Natural killer cell (primary cell): ENCODE results near the gene FNDC3B. TPM values are rescaled to one million over a fixed set of nuclear protein-coding genes. Genes with fewer than 3 reads are reported as not detected.

Source experiments
- ATAC-seq, 3 donors: fragments of 150-1000 bp in 2 of 3; fragments of 200-7000 bp in 1 of 3; cut with Tn5 transposase; 1 replicate in 1 of 3; 2 replicates in 2 of 3; pipeline ENCODE4 v1.10.0; 2021; ENCODE audit warnings: mild to moderate bottlenecking in 2 of 3, moderate library complexity in 2 of 3
- DNase-seq, 2 donors: peaks; one replicate each; pipeline versions ENCODE4 v3.0.0 to v3.0.0-alpha.2; 2013 to 2021; ENCODE audit warnings: mixed read lengths in 1 of 2
- H3K27ac ChIP-seq: one replicate; pipeline ENCODE4 v1.5.1; 2013; ENCODE audit warnings: mild to moderate bottlenecking, low read length
- H3K27me3 ChIP-seq: one replicate; pipeline ENCODE4 v1.6.1; 2013; ENCODE audit warnings: low read length; ENCODE audit not compliant: control insufficient read depth, insufficient read depth
- H3K36me3 ChIP-seq: one replicate; pipeline ENCODE4 v1.6.1; 2013; ENCODE audit warnings: low read length; ENCODE audit not compliant: control insufficient read depth, insufficient read depth
- H3K4me1 ChIP-seq: one replicate; pipeline ENCODE4 v1.6.1; 2013; ENCODE audit warnings: low read length; ENCODE audit not compliant: control insufficient read depth, insufficient read depth
- H3K4me3 ChIP-seq: one replicate; pipeline ENCODE4 v1.5.1; 2013; ENCODE audit warnings: low read length
- H3K9me3 ChIP-seq: one replicate; pipeline ENCODE4 v1.6.1; 2013; ENCODE audit warnings: low read length; ENCODE audit not compliant: control insufficient read depth, insufficient read depth
- H3K27ac Mint-ChIP-seq, 2 donors: one replicate each; pipeline ENCODE4 v1.8.0; 2022; ENCODE audit warnings: mild to moderate bottlenecking in 2 of 2, mixed read lengths in 2 of 2, moderate library complexity in 1 of 2
- H3K27me3 Mint-ChIP-seq, 2 donors: one replicate each; pipeline ENCODE4 v1.8.0; 2022; ENCODE audit warnings: low read depth in 2 of 2, mixed read lengths in 2 of 2
- H3K36me3 Mint-ChIP-seq: one replicate; pipeline ENCODE4 v1.8.0; 2022; ENCODE audit warnings: mixed read lengths
- H3K4me1 Mint-ChIP-seq, 2 donors: one replicate each; pipeline ENCODE4 v1.8.0; 2022; ENCODE audit warnings: mixed read lengths in 2 of 2
- H3K4me3 Mint-ChIP-seq: one replicate; pipeline ENCODE4 v1.8.0; 2022; ENCODE audit warnings: mild to moderate bottlenecking, moderate library complexity, mixed read lengths
- H3K9me3 Mint-ChIP-seq, 2 donors: one replicate each; pipeline ENCODE4 v1.8.0; 2022; ENCODE audit warnings: mixed read lengths in 2 of 2
- CTCF ChIP-seq: fragments of 200-600 bp; IDR thresholded peaks from one replicate; pipeline ENCODE4 v1.8.0; 2022; ENCODE audit warnings: antibody characterized with exemption
- WGBS: methylation state at CpG from one replicate; pipeline ENCODE4 v1.1.7; 2013; ENCODE audit warnings: missing lambda C conversion rate; ENCODE audit not compliant: insufficient coverage; 5-methylcytosine and 5-hydroxymethylcytosine counted together
- intact Hi-C: fragments of 100-400 bp; cut with micrococcal nuclease; formaldehyde crosslinking; loops from one replicate; pipeline ENCODE4 v1.14.2; 2022
- total RNA-seq, 4 donors: library from RNA; stranded (reverse); fragments of 120-200 nt in 1 of 4; gene quantifications; one replicate each; pipeline versions ENCODE4 v1.2.3 to v1.2.4, GENCODE V29; 2013 to 2022

Gene FNDC3B
- total RNA-seq, 3 donors from 2014 or later (not counting 1 experiment from before 2014, with no cell fraction given) = 154 to 214 (median 206) TPM

- H3K27me3 Mint-ChIP-seq = no peaks in the 10 kb centered on the region
- no peak overlapping the region for H3K4me3 Mint-ChIP-seq
- 96% methylated on average over 2 of the region's 2 CpGs for WGBS
- no peak for TF ChIP-seq CTCF
- Histone ChIP-seq H3K9me3 (no peaks in the 10 kb centered on the region), H3K4me1 (peaks cover 6% of the 10 kb centered on the region), H3K27me3 (no peaks in the 10 kb centered on the region), H3K27ac (no peak overlapping the region), H3K36me3 (no peaks in the 10 kb centered on the region), H3K4me3 (no peak overlapping the region)
- no peaks in the 10 kb centered on the region for H3K36me3 Mint-ChIP-seq
- H3K27ac Mint-ChIP-seq = peak overlapping the region; percentile 86 to 87
- ATAC-seq = no peak
- H3K9me3 Mint-ChIP-seq = no peaks in the 10 kb centered on the region
- peaks cover 79 to 83% of the 10 kb centered on the region in 2 donors for H3K4me1 Mint-ChIP-seq
- no peak for DNase-seq
- intact Hi-C loops = no loop called here
These were observed 182.2 kb downstream of the FNDC3B start for GRCh38 chr3:172221547-172221946.

- Histone ChIP-seq H3K27ac (no peak overlapping the region), H3K4me1 (peaks cover 6% of the 10 kb centered on the region), H3K9me3 (no peaks in the 10 kb centered on the region), H3K27me3 (no peaks in the 10 kb centered on the region), H3K36me3 (peaks cover 6% of the 10 kb centered on the region), H3K4me3 (no peak overlapping the region)
- ATAC-seq (no peak), DNase-seq (no peak)
- Mint-ChIP-seq H3K36me3 (peaks cover 3% of the 10 kb centered on the region), H3K27ac (peak overlapping the region in 1 of 2 donors; percentile 79), H3K4me3 (peak overlapping the region; percentile 26), H3K4me1 (peaks cover 77 to 78% of the 10 kb centered on the region in 2 donors), H3K27me3 (no peaks in the 10 kb centered on the region), H3K9me3 (no peaks in the 10 kb centered on the region)
- no peak for TF ChIP-seq CTCF
- intact Hi-C loops = no loop called here
- WGBS = 94% methylated on average over 9 of the region's 10 CpGs
These were observed 183.2 kb downstream of the FNDC3B start for GRCh38 chr3:172222478-172223071.

GRCh38 chr3:172223870-172224269 lies 184.5 kb downstream of the FNDC3B start:
- Mint-ChIP-seq H3K4me1 (peaks cover 75 to 78% of the 10 kb centered on the region in 2 donors), H3K4me3 (no peak overlapping the region), H3K36me3 (peaks cover 16% of the 10 kb centered on the region), H3K27me3 (no peaks in the 10 kb centered on the region), H3K9me3 (no peaks in the 10 kb centered on the region), H3K27ac (peak overlapping the region in 1 of 2 donors; percentile 24)
- Histone ChIP-seq H3K27me3 (no peaks in the 10 kb centered on the region), H3K27ac (no peak overlapping the region), H3K4me3 (no peak overlapping the region), H3K4me1 (peaks cover 1% of the 10 kb centered on the region), H3K9me3 (no peaks in the 10 kb centered on the region), H3K36me3 (peaks cover 11% of the 10 kb centered on the region)
- WGBS = 97% methylated on average over 3 of the region's 4 CpGs
- DNase-seq = no peak
- intact Hi-C loops = no loop called here
- TF ChIP-seq CTCF = no peak
- no peak for ATAC-seq
